ENCODE measurements around the gene TMEM17. TPM values are rescaled to one million over a fixed set of nuclear protein-coding genes. Genes with fewer than 3 reads are reported as not detected.

Gene TMEM17
- total and polyA plus RNA-seq, 9 of the 15 experiments (the other 6 are each of a cell fraction or from before 2014, with no cell fraction given): 0.58 to 2.2 (median 1.2) TPM

GRCh38 chr2:62505750-62506420, at the start of gene TMEM17 (continued):
- peak in 1 of 3 experiments; percentile 75; a peak in 2 of 6 replicates for TF ChIP-seq ZBTB11 (CRISPR knock-in tag; IDR thresholded peaks at IDR 0.05)
- TF ChIP-seq BRD9 (IDR thresholded peaks at IDR 0.05; ENCODE audit: low read depth, partially characterized antibody): peak; percentile 37
- no peak for TF ChIP-seq FOXM1 (IDR thresholded peaks at IDR 0.05; ENCODE audit: low read depth)
- TF ChIP-seq FOXM1 (CRISPR knock-in tag; IDR thresholded peaks at IDR 0.05; ENCODE audit: low read depth): no peak
- TF ChIP-seq ELF1 (tag; IDR thresholded peaks at IDR 0.05): no peak
- peak; percentile 12 for TF ChIP-seq ZNF644 (tag; IDR thresholded peaks at IDR 0.05; ENCODE audit: low read depth)
- TF ChIP-seq BCOR (IDR thresholded peaks at IDR 0.05): no peak
- TF ChIP-seq PCBP1 (IDR thresholded peaks at IDR 0.05; ENCODE audit: low read depth, low read length, poor library complexity, severe bottlenecking): no peak
- TF ChIP-seq NKRF (IDR thresholded peaks at IDR 0.05; ENCODE audit: borderline replicate concordance): no peak
- no peak for TF ChIP-seq DIDO1 (tag; IDR thresholded peaks at IDR 0.05; ENCODE audit: low read depth)
- no peak for TF ChIP-seq HEY1 (CRISPR knock-in tag; IDR thresholded peaks at IDR 0.05; ENCODE audit: borderline replicate concordance)
- TF ChIP-seq ZNF655 (CRISPR knock-in tag; IDR thresholded peaks at IDR 0.05): no peak
- peak; percentile 78; the same call in 1 of the 2 replicates for TF ChIP-seq PHF8 (IDR thresholded peaks at IDR 0.05; ENCODE audit: borderline replicate concordance, low read length)
- TF ChIP-seq FOXP1 (CRISPR knock-in tag; IDR thresholded peaks at IDR 0.05): peak; percentile 81; the same call in 1 of the 2 replicates
- TF ChIP-seq CBFA2T3 (IDR thresholded peaks at IDR 0.05): no peak
- no peak; the same call in 1 of the 2 replicates for TF ChIP-seq ZNF175 (CRISPR knock-in tag; IDR thresholded peaks at IDR 0.05; ENCODE audit: low read depth)
- no peak for TF ChIP-seq SMARCA4 (IDR thresholded peaks at IDR 0.05)
- TF ChIP-seq ZNF184 (CRISPR knock-in tag; IDR thresholded peaks at IDR 0.05): no peak
- TF ChIP-seq NRF1 (conservative IDR thresholded peaks at IDR 0.05 in 1 of 2, IDR thresholded peaks at IDR 0.05 in 1 of 2): peak; percentile 88 to 89
- peak; percentile 12 for TF ChIP-seq SIN3B (IDR thresholded peaks at IDR 0.05; ENCODE audit: low read depth)
- TF ChIP-seq CBFA2T2 (conservative IDR thresholded peaks at IDR 0.05): no peak
